ENCODE measurements around the gene RPTOR.

DNA sequence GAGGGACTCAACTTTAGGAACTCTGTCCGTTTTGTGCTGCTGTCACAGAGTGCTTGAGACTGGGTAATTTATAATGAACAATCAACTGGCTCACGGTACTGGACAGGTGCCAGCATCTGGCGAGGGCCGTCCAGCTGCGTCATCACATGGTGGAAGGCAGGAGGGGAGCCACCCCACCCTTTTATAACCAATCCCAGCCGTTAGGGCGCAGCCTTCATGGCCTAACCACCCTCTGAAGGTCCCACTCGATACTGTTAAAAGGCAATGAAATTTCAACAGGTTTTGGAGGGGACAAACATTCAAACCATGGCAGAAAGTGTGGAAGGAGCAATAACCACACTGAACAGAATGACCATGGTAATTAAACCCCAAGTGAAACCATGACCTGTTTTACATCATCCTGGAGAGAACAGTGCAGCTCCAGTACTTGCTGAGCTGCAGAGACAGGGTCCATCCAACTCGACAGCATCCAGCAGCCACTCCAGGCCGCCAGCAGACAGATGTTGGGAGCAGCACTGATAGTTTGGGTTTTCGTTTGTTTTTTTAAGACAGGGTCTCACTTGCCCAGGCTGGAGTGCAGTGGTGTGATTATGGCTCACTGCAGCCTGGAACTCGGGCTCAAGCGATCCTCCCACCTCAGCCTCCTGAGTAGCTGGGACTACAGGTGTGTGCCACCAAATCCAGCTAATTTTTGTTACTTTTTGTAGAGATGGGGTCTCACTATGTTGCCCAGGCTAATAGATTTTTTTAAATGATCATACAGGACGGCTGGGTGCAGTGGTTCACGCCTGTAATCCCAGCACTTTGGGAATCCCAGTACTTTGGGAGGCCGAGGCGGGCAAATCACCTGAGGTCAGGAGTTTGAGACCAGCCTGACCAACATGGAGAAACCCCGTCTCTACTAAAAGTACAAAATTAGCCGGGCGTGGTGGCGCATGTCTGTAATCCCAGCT, 458.0 kb downstream of the RPTOR start:
- TF ChIP-seq EZH2 (IDR thresholded peaks at IDR 0.05) (no peak), POLR2AphosphoS5 (IDR thresholded peaks at IDR 0.05; ENCODE audit: borderline replicate concordance, low read depth, low read length) (no peak), FOXP2 (optimal IDR thresholded peaks at IDR 0.05; ENCODE audit: control extremely low read depth, extremely low read length, insufficient read depth) (no peak)
